Smooth muscle cell of the umbilical artery (primary cell): Measurements from ENCODE around the gene ARF6. TPM values are rescaled to one million over a fixed set of nuclear protein-coding genes. Genes with fewer than 3 reads are reported as not detected.

Source experiments
- total RNA-seq: library from RNA; depleted of rRNA; stranded (reverse); fragments of >200 nt; gene quantifications from 2 replicates; pipeline ENCODE4 v1.2.3, GENCODE V29; 2014

The ARF6 gene
- 37.7 and 57.7 TPM in 2 replicates for total RNA-seq

GRCh38 chr14:49892636-49893308, at the start of gene ARF6:
ARF6 (plus strand) TSS chr14:49893082; CDS start chr14:49893737, 655 bp downstream.

GRCh38 chr14:49852301-49853157, 40.4 kb upstream of the ARF6 start, which contains the start of gene NEMF:
NEMF (minus strand) TSS chr14:49852788; CDS start chr14:49852753, 35 bp downstream.

Other genes starting within 250 kb of the ARF6 start
- 2.4 and 7.8 TPM in 2 replicates for gene POLE2, start 204.9 kb upstream of the ARF6 start, total RNA-seq
- 2.0 and 3.6 TPM in 2 replicates for gene KLHDC1, start 200.0 kb upstream of the ARF6 start, total RNA-seq
- 49.5 and 76.0 TPM in 2 replicates for gene KLHDC2, start 124.9 kb upstream of the ARF6 start, total RNA-seq
- 67.4 and 86.0 TPM in 2 replicates for gene NEMF, start 40.3 kb upstream of the ARF6 start, total RNA-seq
- gene VCPKMT, start 223.5 kb downstream of the ARF6 start, total RNA-seq = 7.1 and 7.7 TPM in 2 replicates